Heart left ventricle (tissue), 16 donors: Measurements from ENCODE around the gene MYOZ3. TPM values are rescaled to one million over a fixed set of nuclear protein-coding genes. Genes with fewer than 3 reads are reported as not detected.

Experiments
- ATAC-seq, 4 donors: fragments of 200-7000 bp; cut with Tn5 transposase; one replicate each; pipeline ENCODE4 v1.9.1; 2020 to 2022; ENCODE audit warnings: moderate library complexity in 4 of 4, mild to moderate bottlenecking in 3 of 4, moderate number of reproducible peaks in 1 of 4
- DNase-seq, 5 donors: peaks; one replicate each; pipeline ENCODE4 v3.0.0-alpha.2; 2020
- H3K27ac ChIP-seq, 12 donors: fragments of 200-600 bp; sonication (generic) in 4 of 12; one replicate each; pipeline versions ENCODE4 v1.5.0 to v1.8.0; 2016 to 2022; ENCODE audit warnings: mild to moderate bottlenecking in 2 of 12
- H3K27me3 ChIP-seq, 9 donors: fragments of 200-600 bp; sonication (generic) in 2 of 9; one replicate each; pipeline versions ENCODE4 v1.5.1 to v1.8.0; 2016 to 2022; ENCODE audit warnings: mild to moderate bottlenecking in 3 of 9
- H3K36me3 ChIP-seq, 9 donors: fragments of 200-600 bp; sonication (generic) in 2 of 9; one replicate each; pipeline versions ENCODE4 v1.5.0 to v1.8.0; 2018 to 2022; ENCODE audit warnings: mild to moderate bottlenecking in 2 of 9
- H3K4me1 ChIP-seq, 12 donors: fragments of 200-600 bp; sonication (generic) in 4 of 12; one replicate each; pipeline versions ENCODE4 v1.5.0 to v1.8.0; 2016 to 2022; ENCODE audit warnings: mild to moderate bottlenecking in 3 of 12
- H3K4me3 ChIP-seq, 12 donors: fragments of 200-600 bp; sonication (generic) in 4 of 12; one replicate each; pipeline versions ENCODE4 v1.5.0 to v1.8.0; 2017 to 2022; ENCODE audit warnings: mild to moderate bottlenecking in 9 of 12, moderate library complexity in 4 of 12
- H3K9me3 ChIP-seq, 12 donors: fragments of 200-600 bp; sonication (generic) in 4 of 12; one replicate each; pipeline versions ENCODE4 v1.5.0 to v1.8.0; 2016 to 2022; ENCODE audit warnings: mild to moderate bottlenecking in 1 of 12
- CTCF ChIP-seq, 12 donors: fragments of 200-600 bp; sonication (generic) in 4 of 12; IDR thresholded peaks; one replicate each; pipeline versions ENCODE4 v1.5.0 to v1.8.0; 2018 to 2022; ENCODE audit warnings: antibody characterized with exemption in 12 of 12, mild to moderate bottlenecking in 5 of 12
- POLR2A ChIP-seq, 2 donors: fragments of 450-650 bp; IDR thresholded peaks; one replicate each; pipeline ENCODE4 v1.6.1; 2017; ENCODE audit warnings: antibody characterized with exemption in 2 of 2, mild to moderate bottlenecking in 2 of 2, moderate library complexity in 2 of 2
- WGBS, 4 donors: extraction: QIAGEN DNeasy Blood & Tissue Kit in 2 of 4; methylation state at CpG; one replicate each; pipeline versions ENCODE4 v1.1.5 to v1.1.7; 2013 to 2018; 5-methylcytosine and 5-hydroxymethylcytosine counted together
- intact Hi-C, 10 donors: fragments of 100-400 bp; cut with DNase I; formaldehyde crosslinking; loops; one replicate each; pipeline versions ENCODE4 v1.11.1 to v1.14.2; 2022
- polyA plus RNA-seq, 2 donors: library from polyadenylated mRNA; stranded (reverse); fragments of 200-250 nt; gene quantifications; one replicate each; pipeline ENCODE4 v1.2.3, GENCODE V29; 2013
- total RNA-seq, 9 donors: library from RNA; depleted of rRNA in 2 of 9; stranded (reverse); fragments of >200 nt in 2 of 9; fragmentation: NEBNext Ultra II Directional in 3 of 9; extraction: Animal tissue kit (Norgen Biotek cat#: 25700) in 3 of 9; gene quantifications; one replicate each; pipeline versions ENCODE4 v1.1.0 to v1.2.4, GENCODE V29; 2016 to 2023
- donor health status: ischemic (EF 13 %, LVEDD 7.1; RV severe dilation, severe dysfunction).
- donor health status: healthy with polysubstance abuse.
- donor health status: DM: no; HTN: yes; CAD: no.
- donor health status: DM: no; HTN: no; CAD: no.
- donor health status: ischemic (EF 25% LVEDD 6.9; RV normal size, moderate dysfunction).
- donor health status: ischemic (EF 25% LVEDD 5.7; RV mildly dilated, moderate dysfunction).
- donor health status: healthy.
- donor health status: DM: yes; HTN: yes; CAD: no.
- donor health status: ischemic (EF 35%, LVEDD 5.7; RV mildly dilated, moderate dysfunction).
- donor health status: nonischemic (EF 11% LVEDD 7.7; RV severe dilation, severe dysfunction).
- donor health status: DM: yes; HTN: yes; CAD: no.
- donor health status: PGD.
- donor health status: ischemic (EF 29% LVEDD 5.4; RV normal size, mild dysfunction).
- donor health status: nonischemic (EF 23%, LVEDD 6.1; RV moderate dilation, normal function).

The MYOZ3 gene
- total and polyA plus RNA-seq, 11 donors, result 1.2 to 10.2 (median 4.6) TPM

- ATAC-seq (no peak), DNase-seq (no peak)
- Histone ChIP-seq H3K9me3 (no peaks in the 10 kb centered on the region), H3K36me3 (peaks cover 0 to 100% (median 93%) of the 10 kb centered on the region in 9 donors), H3K27me3 (no peaks in the 10 kb centered on the region), H3K4me3 (no peak overlapping the region), H3K27ac (no peak overlapping the region), H3K4me1 (peaks cover 0 to 13% (median 9%) of the 10 kb centered on the region in 12 donors)
- intact Hi-C loops, result loop anchor here in 1 of 10 donors (10.0 kb wide), 1 partner anchor 230 kb away; no protein-coding TSS in a partner anchor
- 86 to 90% (median 88%) methylated on average over 3 of the region's 3 CpGs for WGBS, 4 donors
- TF ChIP-seq CTCF (IDR thresholded peaks at IDR 0.05), result no peak
- no peak for TF ChIP-seq POLR2A (IDR thresholded peaks at IDR 0.05)
Measured at GRCh38 chr5:150694612-150695011, 33.6 kb downstream of the MYOZ3 start.

GRCh38 chr5:150700246-150700593, 39.2 kb downstream of the MYOZ3 start:
- Histone ChIP-seq H3K4me1 (peaks cover 0 to 24% (median 16%) of the 10 kb centered on the region in 12 donors), H3K4me3 (peak overlapping the region; percentile 73 to 99 (median 94)), H3K27ac (peak overlapping the region; percentile 92 to 99 (median 98)), H3K36me3 (peaks cover 0 to 44% (median 39%) of the 10 kb centered on the region in 9 donors), H3K9me3 (no peaks in the 10 kb centered on the region), H3K27me3 (no peaks in the 10 kb centered on the region)
- WGBS, 4 donors, result 1 to 4% (median 1%) methylated on average over 15 of the region's 15 CpGs
- no peak for TF ChIP-seq POLR2A (IDR thresholded peaks at IDR 0.05)
- no peak for TF ChIP-seq CTCF (IDR thresholded peaks at IDR 0.05)
- no peak for ATAC-seq
- intact Hi-C loops, result loop anchor here in 7 of 10 donors (2.0 to 10.0 kb wide), 11 partner anchors 41 to 147 kb away; partner anchors contain the start of genes IRGM (in 4 of the 7) and SMIM3 (in 1 of the 7)
- DNase-seq, result no peak

GRCh38 chr5:150700594-150701377, 39.7 kb downstream of the MYOZ3 start, which contains the start of gene RBM22:
Gene RBM22, minus strand, starts transcription at chr5:150701062. Its CDS starts 77 bp downstream, at chr5:150700985.
- intact Hi-C loops, result loop anchor here in 7 of 10 donors (2.0 to 10.0 kb wide), 11 partner anchors 42 to 147 kb away; partner anchors contain the start of genes IRGM (in 4 of the 7) and SMIM3 (in 1 of the 7)
- H3K4me3 ChIP-seq, result peak within 1 kb of the TSS; percentile 73 to 99 (median 94)
- TF ChIP-seq CTCF (IDR thresholded peaks at IDR 0.05) (peak; percentile 43 to 81 (median 62)), POLR2A (IDR thresholded peaks at IDR 0.05) (peak in 1 of 2 donors; percentile 87)
- H3K36me3 ChIP-seq, result peaks cover 0 to 39% (median 34%) of the 10 kb centered on the region in 9 donors
- H3K27me3 ChIP-seq, result no peaks in the 10 kb centered on the region
- DNase-seq, result peak; percentile 93 to 97 (median 95)
- ATAC-seq, result peak; percentile 97 to 100 (median 99)
- WGBS, 4 donors, result 0 to 1% (median 0%) methylated on average over 41 to 59 of the region's 59 CpGs
- H3K4me1 ChIP-seq, result peaks cover 0 to 24% (median 16%) of the 10 kb centered on the region in 12 donors
- H3K27ac ChIP-seq, result peak within 1 kb of the TSS; percentile 92 to 99 (median 98)
- H3K9me3 ChIP-seq, result no peaks in the 10 kb centered on the region

GRCh38 chr5:150703762-150704161, 42.7 kb downstream of the MYOZ3 start:
- H3K36me3 ChIP-seq, result peaks cover 0 to 25% (median 13%) of the 10 kb centered on the region in 9 donors
- no peak overlapping the region for H3K4me3 ChIP-seq
- H3K27me3 ChIP-seq, result no peaks in the 10 kb centered on the region
- peaks cover 0 to 25% (median 16%) of the 10 kb centered on the region in 12 donors for H3K4me1 ChIP-seq
- WGBS, 4 donors, result 80 to 87% (median 84%) methylated on average over 3 of the region's 3 CpGs
- no peak for DNase-seq
- intact Hi-C loops, result loop anchor here in 7 of 10 donors (5.0 to 10.0 kb wide), 6 partner anchors 46 to 146 kb away; partner anchors contain the start of gene IRGM (in 4 of the 7)
- no peak overlapping the region for H3K27ac ChIP-seq
- H3K9me3 ChIP-seq, result no peaks in the 10 kb centered on the region
- TF ChIP-seq POLR2A (IDR thresholded peaks at IDR 0.05) (no peak), CTCF (IDR thresholded peaks at IDR 0.05) (no peak)
- no peak for ATAC-seq
